SK-N-SH (cell line): Measurements from ENCODE around the gene STARD7. TPM values are rescaled to one million over a fixed set of nuclear protein-coding genes. Genes with fewer than 3 reads are reported as not detected.
A peak's percentile ranks its signal among the peaks of the same experiment; 100 is the strongest.

Experiments
- CTCF ChIA-PET: fragments of 300-600, 350-600 bp; formaldehyde crosslinking; extraction: SDS; loops from one replicate; lab custom pipeline; 2021; lab: Yijun Ruan, JAX
- POLR2A ChIA-PET: fragments of 350-600 bp; sonication (Branson Sonifier 250); formaldehyde crosslinking; extraction: SDS; loops from one replicate; lab custom pipeline; 2020; ENCODE audit warnings: antibody characterized with exemption, inconsistent platforms; lab: Yijun Ruan, JAX
- DNase-seq: peaks from one replicate; pipeline ENCODE4 v3.0.0; 2012
- H2AFZ ChIP-seq: fragments of 200-600 bp; sonication (generic); 2 replicates; pipeline ENCODE4 v1.8.1; 2016; ENCODE audit warnings: antibody characterized with exemption, mild to moderate bottlenecking, low read depth
- H3F3A ChIP-seq: fragments of 200-600 bp; sonication (generic); replicated peaks from 2 replicates; pipeline ENCODE3; 2016; ENCODE audit warnings: antibody characterized with exemption, mild to moderate bottlenecking; ENCODE audit not compliant: insufficient read depth
- H3K27ac ChIP-seq, 2 experiments: fragments of 200-500 bp in 1 of 2; fragments of 200-600 bp in 1 of 2; sonication (Bioruptor generic) in 1 of 2; sonication (generic), shearing (Covaris generic) in 1 of 2; 2 replicates each; pipeline versions ENCODE4 v1.5.1 to v1.6.1; 2014 to 2016; ENCODE audit warnings: low read depth in 2 of 2, inconsistent platforms in 1 of 2, low read length in 1 of 2, mild to moderate bottlenecking in 1 of 2, mixed read lengths in 1 of 2
- H3K27me3 ChIP-seq: fragments of 200-600 bp; sonication (generic), shearing (Covaris generic); 2 replicates; pipeline ENCODE4 v1.6.1; 2016; ENCODE audit warnings: mixed run types; ENCODE audit not compliant: insufficient read depth
- H3K36me3 ChIP-seq, 2 experiments: fragments of 200-500 bp in 1 of 2; fragments of 200-600 bp in 1 of 2; sonication (Bioruptor generic) in 1 of 2; sonication (generic) in 1 of 2; replicated peaks in 1 of 2; 2 replicates each; pipeline versions ENCODE3 to v1.5.1; 2014 to 2016; ENCODE audit warnings: low read length in 1 of 2, mild to moderate bottlenecking in 1 of 2; ENCODE audit not compliant: insufficient read depth in 2 of 2, control insufficient read depth in 1 of 2
- H3K4me1 ChIP-seq, 2 experiments: fragments of 200-500 bp in 1 of 2; fragments of 200-600 bp in 1 of 2; sonication (Bioruptor generic) in 1 of 2; sonication (generic), shearing (Covaris generic) in 1 of 2; 2 replicates each; pipeline versions ENCODE4 v1.5.1 to v1.6.1; 2014 to 2016; ENCODE audit warnings: low read depth in 1 of 2, low read length in 1 of 2, mixed run types in 1 of 2; ENCODE audit not compliant: insufficient read depth in 2 of 2, control insufficient read depth in 1 of 2
- H3K4me2 ChIP-seq: fragments of 200-600 bp; sonication (generic), shearing (Covaris generic); 2 replicates; pipeline ENCODE4 v1.6.1; 2017; ENCODE audit warnings: mixed run types
- H3K4me3 ChIP-seq, 2 experiments: fragments of 200-500 bp in 1 of 2; fragments of 200-600 bp in 1 of 2; sonication (Bioruptor generic) in 1 of 2; sonication (generic), shearing (Covaris generic) in 1 of 2; 2 replicates each; pipeline versions ENCODE4 v1.5.1 to v1.8.1; 2014 to 2016; ENCODE audit warnings: low read depth in 2 of 2, inconsistent platforms in 1 of 2, low read length in 1 of 2, mild to moderate bottlenecking in 1 of 2, mixed read lengths in 1 of 2, moderate library complexity in 1 of 2
- H3K79me2 ChIP-seq: fragments of 200-600 bp; sonication (generic); 2 replicates; pipeline ENCODE4 v1.8.1; 2017; ENCODE audit warnings: mild to moderate bottlenecking; ENCODE audit not compliant: insufficient read depth
- H3K9ac ChIP-seq: fragments of 200-600 bp; sonication (generic); 2 replicates; pipeline ENCODE4 v1.6.1; 2017; ENCODE audit warnings: mixed run types
- H3K9me2 ChIP-seq: fragments of 200-600 bp; sonication (generic); 2 replicates; pipeline ENCODE4 v1.6.1; 2017; ENCODE audit warnings: mixed run types
- H3K9me3 ChIP-seq: fragments of 200-600 bp; sonication (generic); 2 replicates; pipeline ENCODE4 v1.6.1; 2017; ENCODE audit warnings: mixed run types, mild to moderate bottlenecking, moderate library complexity
- H4K20me1 ChIP-seq: fragments of 200-600 bp; sonication (generic); 2 replicates; pipeline ENCODE4 v1.6.1; 2017; ENCODE audit warnings: mild to moderate bottlenecking, mixed run types; ENCODE audit not compliant: insufficient read depth
- CHD2 ChIP-seq: fragments of 150-350 bp; IDR thresholded peaks from 2 replicates; pipeline ENCODE4 v1.6.1; 2018; ENCODE audit warnings: low read length; ENCODE audit not compliant: partially characterized antibody
- ELF1 ChIP-seq: IDR thresholded peaks from 2 replicates; pipeline ENCODE4 v1.4.0; 2012
- EP300 ChIP-seq, 2 experiments: IDR thresholded peaks; 2 replicates each; pipeline versions ENCODE4 v1.4.0 to v1.6.1; 2012; ENCODE audit warnings: borderline replicate concordance in 1 of 2, low read depth in 1 of 2, low read length in 1 of 2
- EZH2phosphoT487 ChIP-seq: fragments of 200-600 bp; sonication (generic); IDR thresholded peaks from 2 replicates; pipeline ENCODE4 v1.6.1; 2017; ENCODE audit warnings: low read depth, mixed run types, mild to moderate bottlenecking, antibody characterized with exemption, moderate library complexity, borderline replicate concordance
- FOSL2 ChIP-seq: IDR thresholded peaks from 2 replicates; pipeline ENCODE4 v1.4.0; 2012; ENCODE audit warnings: low read depth, mild to moderate bottlenecking, moderate library complexity, borderline replicate concordance
- FOXJ3 ChIP-seq: sonication (generic); formaldehyde crosslinking; IDR thresholded peaks from 2 replicates; pipeline ENCODE4 v1.5.1; 2020; ENCODE audit warnings: mild to moderate bottlenecking, missing genetic modification reagents
- FOXM1 ChIP-seq: IDR thresholded peaks from 2 replicates; pipeline ENCODE4 v1.4.0; 2012; ENCODE audit warnings: low read depth, mild to moderate bottlenecking
- GABPA ChIP-seq: IDR thresholded peaks from 2 replicates; pipeline ENCODE4 v1.4.0; 2012; ENCODE audit warnings: low read depth, mild to moderate bottlenecking
- GATA2 ChIP-seq: sonication (generic); formaldehyde crosslinking; IDR thresholded peaks from 2 replicates; pipeline ENCODE4 v1.5.0; 2020; ENCODE audit warnings: mild to moderate bottlenecking, missing genetic modification reagents
- IRF3 ChIP-seq: fragments of 150-350 bp; IDR thresholded peaks from 2 replicates; pipeline ENCODE4 v1.6.1; 2016; ENCODE audit warnings: mild to moderate bottlenecking, low read depth, low read length
- MAX ChIP-seq: IDR thresholded peaks from 2 replicates; pipeline ENCODE4 v1.4.0; 2012; ENCODE audit warnings: low read depth
- MEF2A ChIP-seq: IDR thresholded peaks from 2 replicates; pipeline ENCODE4 v1.4.0; 2012; ENCODE audit warnings: low read depth, borderline replicate concordance
- MXI1 ChIP-seq: IDR thresholded peaks from 2 replicates; pipeline ENCODE4 v1.6.1; 2012; ENCODE audit warnings: mild to moderate bottlenecking, low read depth, low read length, improper control_type of control experiment
- NFIC ChIP-seq: IDR thresholded peaks from 2 replicates; pipeline ENCODE4 v1.4.0; 2012; ENCODE audit warnings: borderline replicate concordance
- NRF1 ChIP-seq: IDR thresholded peaks from 2 replicates; pipeline ENCODE4 v1.6.1; 2012; ENCODE audit warnings: low read depth, mild to moderate bottlenecking, low read length
- PBX3 ChIP-seq: IDR thresholded peaks from 2 replicates; pipeline ENCODE4; 2012
- RAD21 ChIP-seq: IDR thresholded peaks from 2 replicates; pipeline ENCODE4 v1.6.1; 2012; ENCODE audit warnings: mild to moderate bottlenecking, low read length
- RCOR1 ChIP-seq: fragments of 150-350 bp; IDR thresholded peaks from 2 replicates; pipeline ENCODE4 v1.6.1; 2017; ENCODE audit warnings: antibody characterized with exemption, low read length
- RFX5 ChIP-seq: IDR thresholded peaks from 2 replicates; pipeline ENCODE4 v1.6.1; 2012; ENCODE audit warnings: mild to moderate bottlenecking, improper control_type of control experiment, low read length
- SIN3A ChIP-seq: IDR thresholded peaks from 2 replicates; pipeline ENCODE4 v1.6.1; 2012; ENCODE audit warnings: low read depth, mild to moderate bottlenecking, low read length, moderate library complexity, borderline replicate concordance
- SMC3 ChIP-seq: IDR thresholded peaks from 2 replicates; pipeline ENCODE4 v1.6.1; 2012; ENCODE audit warnings: low read depth, low read length, improper control_type of control experiment
- TAF1 ChIP-seq: IDR thresholded peaks from 2 replicates; pipeline ENCODE4 v1.6.1; 2012; ENCODE audit warnings: low read depth, mild to moderate bottlenecking, low read length, moderate library complexity, borderline replicate concordance
- USF1 ChIP-seq: IDR thresholded peaks from 2 replicates; pipeline ENCODE4 v1.4.0; 2012; ENCODE audit warnings: low read depth, borderline replicate concordance
- USF2 ChIP-seq: fragments of 150-350 bp; IDR thresholded peaks from 2 replicates; pipeline ENCODE4 v1.6.1; 2017; ENCODE audit warnings: antibody characterized with exemption, low read length, low read depth, borderline replicate concordance
- ZBTB33 ChIP-seq: IDR thresholded peaks from 2 replicates; pipeline ENCODE4 v1.4.0; 2012; ENCODE audit warnings: low read depth, borderline replicate concordance
- WGBS: methylation state at CpG from one replicate; pipeline ENCODE4 v1.1.6; 2017; ENCODE audit warnings: low lambda C conversion rate; 5-methylcytosine and 5-hydroxymethylcytosine counted together
- polyA plus RNA-seq, 3 experiments: library from polyadenylated mRNA; depleted of rRNA; stranded (reverse); fragments of >200 nt; gene quantifications; 2 replicates each; pipeline ENCODE4 v1.2.3, GENCODE V29; 2012

The STARD7 gene
- 36.1 and 45.8 TPM in 2 replicates for polyA plus RNA-seq (2012; rRNA removed)
- polyA plus RNA-seq (2012; cell fraction: cytosol; rRNA removed) = 51.1 and 53.2 TPM in 2 replicates
- polyA plus RNA-seq (2012; cell fraction: nucleus; rRNA removed) = 32.7 and 48.4 TPM in 2 replicates

- H3K4me3 ChIP-seq = peak within 1 kb of the TSS; percentile 74 to 86
- CTCF ChIA-PET = interaction anchor here (1.5 to 2.0 kb wide), 2 partner anchors 19 to 52 kb away, joined by 6 to 7 read pairs; no protein-coding TSS in a partner anchor
- no peaks in the 10 kb centered on the region for H3K36me3 ChIP-seq
- peaks cover 68% of the 10 kb centered on the region for H3K79me2 ChIP-seq
- under 1% methylated on average over 22 of the region's 100 CpGs for WGBS
- DNase-seq = peak; percentile 98
- peak within 1 kb of the TSS; percentile 86 for H3K4me2 ChIP-seq
- H3K9ac ChIP-seq = peak within 1 kb of the TSS; percentile 86
- peaks cover 44% of the 10 kb centered on the region for H4K20me1 ChIP-seq
- no peaks in the 10 kb centered on the region for H3K9me2 ChIP-seq
- H3K9me3 ChIP-seq = no peaks in the 10 kb centered on the region
- peak within 1 kb of the TSS; percentile 80 for H2AFZ ChIP-seq
- H3K4me1 ChIP-seq = peaks cover 25 to 27% of the 10 kb centered on the region in 2 experiments; a peak in 3 of 4 replicates
- H3K27me3 ChIP-seq = no peaks in the 10 kb centered on the region
- peaks cover 4% of the 10 kb centered on the region for H3F3A ChIP-seq
- POLR2A ChIA-PET = interaction anchor here (0.6 to 1.5 kb wide), 6 partner anchors 52 to 350 kb away, joined by 3 to 6 read pairs (median 4); partner anchors contain the start of gene TMEM127
- H3K27ac ChIP-seq = peak within 1 kb of the TSS; percentile 85 to 90
- TF ChIP-seq EP300 (IDR thresholded peaks at IDR 0.05; ENCODE audit: borderline replicate concordance in 1 of 2, low read depth in 1 of 2, low read length in 1 of 2) (no peak), FOXJ3 (CRISPR knock-in tag) (no peak), SIN3A (0 out of 2 replicates have a peak, but pooled peaks have one; percentile 48), GABPA (0 out of 2 replicates have a peak, but pooled peaks have one; percentile 5), FOXM1 (no peak), USF1 (0 out of 2 replicates have a peak, but pooled peaks have one; percentile 7), ZBTB33 (0 out of 2 replicates have a peak, but pooled peaks have one; percentile 63), RAD21 (no peak), NRF1 (peak; percentile 92), MXI1 (peak; percentile 85; the same call in 1 of the 2 replicates), RCOR1 (no peak), SMC3 (no peak), MEF2A (no peak), PBX3 (peak; percentile 99), NFIC (no peak), RFX5 (no peak), IRF3 (peak; percentile 58), GATA2 (CRISPR knock-in tag) (no peak), USF2 (no peak), TAF1 (peak; percentile 77), ELF1 (peak; percentile 66), MAX (peak; percentile 81), EZH2phosphoT487 (no peak), FOSL2 (no peak), CHD2 (peak; percentile 76)
These were observed at the start of gene STARD7 for GRCh38 chr2:96208143-96209010. Gene STARD7, minus strand, starts transcription at chr2:96208827. Its CDS starts 393 bp downstream, at chr2:96208434.
